Thymus (tissue), 11 donors: ENCODE measurements around the gene B4GALNT1. TPM values are rescaled to one million over a fixed set of nuclear protein-coding genes. Genes with fewer than 3 reads are reported as not detected.

Experiments
- DNase-seq, 9 donors: peaks; one replicate each; pipeline ENCODE4 v3.0.0-alpha.2; 2013; ENCODE audit warnings: low spot score in 9 of 9, low read depth in 6 of 9, missing footprints in 1 of 9
- H3K27ac ChIP-seq, 2 donors: one replicate each; pipeline ENCODE4 v1.5.1; 2013; ENCODE audit warnings: control low read depth in 1 of 2, low read depth in 1 of 2, low read length in 1 of 2, mild to moderate bottlenecking in 1 of 2, moderate library complexity in 1 of 2
- H3K27me3 ChIP-seq, 2 donors: one replicate each; pipeline ENCODE4 v1.5.1; 2013; ENCODE audit warnings: low read length in 1 of 2; ENCODE audit not compliant: control insufficient read depth in 2 of 2, insufficient read depth in 1 of 2
- H3K36me3 ChIP-seq, 2 donors: one replicate each; pipeline ENCODE4 v1.5.1; 2013; ENCODE audit warnings: low read length in 1 of 2, mild to moderate bottlenecking in 1 of 2, moderate library complexity in 1 of 2; ENCODE audit not compliant: control insufficient read depth in 2 of 2, insufficient read depth in 2 of 2
- H3K4me1 ChIP-seq, 2 donors: one replicate each; pipeline ENCODE4 v1.5.1; 2013; ENCODE audit warnings: low read length in 2 of 2; ENCODE audit not compliant: control insufficient read depth in 2 of 2, insufficient read depth in 2 of 2
- H3K4me3 ChIP-seq, 2 donors: one replicate each; pipeline ENCODE4 v1.5.1; 2013; ENCODE audit warnings: low read length in 2 of 2, control low read depth in 1 of 2, mild to moderate bottlenecking in 1 of 2
- H3K9me3 ChIP-seq, 2 donors: one replicate each; pipeline ENCODE4 v1.5.1; 2013; ENCODE audit warnings: low read length in 1 of 2, mild to moderate bottlenecking in 1 of 2; ENCODE audit not compliant: control insufficient read depth in 2 of 2, insufficient read depth in 1 of 2
- WGBS: extraction: QIAGEN DNeasy Blood & Tissue Kit; methylation state at CpG from one replicate; pipeline ENCODE4 v1.1.7; 2013; 5-methylcytosine and 5-hydroxymethylcytosine counted together
- polyA plus RNA-seq: library from polyadenylated mRNA; stranded (reverse); fragments of 200-250 nt; gene quantifications from one replicate; pipeline ENCODE4 v1.2.3, GENCODE V29; 2013
- total RNA-seq: library from RNA; stranded (reverse); fragments of 120-200 nt; gene quantifications from one replicate; pipeline ENCODE4 v1.2.4, GENCODE V29; 2013
- donor health status: healthy.

The B4GALNT1 gene
- total and polyA plus RNA-seq, 2 donors: 0.57 to 1.3 TPM

- Histone ChIP-seq H3K36me3 (no peaks in the 10 kb centered on the region), H3K27me3 (peaks cover 0 to 67% of the 10 kb centered on the region in 2 donors), H3K27ac (no peak overlapping the region), H3K9me3 (no peaks in the 10 kb centered on the region), H3K4me3 (no peak overlapping the region), H3K4me1 (no peaks in the 10 kb centered on the region)
- 96% methylated on average over 12 of the region's 12 CpGs for WGBS
- no peak for DNase-seq
These were observed 54.8 kb downstream of the B4GALNT1 start for GRCh38 chr12:57577981-57578758.

GRCh38 chr12:57576613-57577160, 56.3 kb downstream of the B4GALNT1 start:
- Histone ChIP-seq H3K9me3 (no peaks in the 10 kb centered on the region), H3K36me3 (no peaks in the 10 kb centered on the region), H3K27me3 (peaks cover 0 to 60% of the 10 kb centered on the region in 2 donors), H3K4me3 (no peak overlapping the region), H3K27ac (no peak overlapping the region), H3K4me1 (no peaks in the 10 kb centered on the region)
- 94% methylated on average over 9 of the region's 9 CpGs for WGBS
- DNase-seq: no peak

Other genes starting within 250 kb of the B4GALNT1 start
- 12.6 TPM for gene R3HDM2, start 202.2 kb downstream of the B4GALNT1 start, total RNA-seq
- gene R3HDM2, start 202.2 kb downstream of the B4GALNT1 start, polyA plus RNA-seq: 22.4 TPM
- not detected for gene INHBC, start 198.4 kb downstream of the B4GALNT1 start, total RNA-seq
- 0.05 TPM for gene INHBC, start 198.4 kb downstream of the B4GALNT1 start, polyA plus RNA-seq
- gene INHBE, start 177.9 kb downstream of the B4GALNT1 start, total RNA-seq: 0.09 TPM
- gene INHBE, start 177.9 kb downstream of the B4GALNT1 start, polyA plus RNA-seq: 0.14 TPM
- 0.85 TPM for gene GLI1, start 173.4 kb downstream of the B4GALNT1 start, total RNA-seq
- 0.71 TPM for gene GLI1, start 173.4 kb downstream of the B4GALNT1 start, polyA plus RNA-seq
- 71.1 TPM for gene ARHGAP9, start 153.3 kb downstream of the B4GALNT1 start, total RNA-seq
- 165 TPM for gene ARHGAP9, start 153.3 kb downstream of the B4GALNT1 start, polyA plus RNA-seq
- gene MARS1, start 145.1 kb downstream of the B4GALNT1 start, total RNA-seq: 93.8 TPM
- 117 TPM for gene MARS1, start 145.1 kb downstream of the B4GALNT1 start, polyA plus RNA-seq
- 25.0 TPM for gene DDIT3, start 112.7 kb downstream of the B4GALNT1 start, total RNA-seq
- 43.4 TPM for gene DDIT3, start 112.7 kb downstream of the B4GALNT1 start, polyA plus RNA-seq
- gene MBD6, start 110.4 kb downstream of the B4GALNT1 start, total RNA-seq: 5.6 TPM
- 60.5 TPM for gene MBD6, start 110.4 kb downstream of the B4GALNT1 start, polyA plus RNA-seq
- 56.4 TPM for gene DCTN2, start 86.0 kb downstream of the B4GALNT1 start, total RNA-seq
- 79.7 TPM for gene DCTN2, start 86.0 kb downstream of the B4GALNT1 start, polyA plus RNA-seq
- 0.05 TPM for gene KIF5A, start 83.2 kb downstream of the B4GALNT1 start, total RNA-seq
- gene KIF5A, start 83.2 kb downstream of the B4GALNT1 start, polyA plus RNA-seq: 0.27 TPM
- gene PIP4K2C, start 42.0 kb downstream of the B4GALNT1 start, total RNA-seq: 8.5 TPM
- 14.4 TPM for gene PIP4K2C, start 42.0 kb downstream of the B4GALNT1 start, polyA plus RNA-seq
- gene DTX3, start 28.4 kb downstream of the B4GALNT1 start, total RNA-seq: 16.6 TPM
- 36.8 TPM for gene DTX3, start 28.4 kb downstream of the B4GALNT1 start, polyA plus RNA-seq
- 2.0 TPM for gene ARHGEF25, start 21.8 kb downstream of the B4GALNT1 start, total RNA-seq
- gene ARHGEF25, start 21.8 kb downstream of the B4GALNT1 start, polyA plus RNA-seq: 8.5 TPM
- gene OS9, start 60.9 kb upstream of the B4GALNT1 start, total RNA-seq: 111 TPM
- gene OS9, start 60.9 kb upstream of the B4GALNT1 start, polyA plus RNA-seq: 166 TPM
- gene AGAP2, start 105.5 kb upstream of the B4GALNT1 start, total RNA-seq: 14.4 TPM
- gene AGAP2, start 105.5 kb upstream of the B4GALNT1 start, polyA plus RNA-seq: 15.5 TPM
- gene TSPAN31, start 111.8 kb upstream of the B4GALNT1 start, total RNA-seq: 25.3 TPM
- 31.4 TPM for gene TSPAN31, start 111.8 kb upstream of the B4GALNT1 start, polyA plus RNA-seq
- gene CDK4, start 119.1 kb upstream of the B4GALNT1 start, total RNA-seq: 96.8 TPM
- gene CDK4, start 119.1 kb upstream of the B4GALNT1 start, polyA plus RNA-seq: 38.5 TPM
- gene MARCHF9, start 121.9 kb upstream of the B4GALNT1 start, total RNA-seq: 10.7 TPM
- gene MARCHF9, start 121.9 kb upstream of the B4GALNT1 start, polyA plus RNA-seq: 54.9 TPM
- gene CYP27B1, start 133.9 kb upstream of the B4GALNT1 start, total RNA-seq: 0.42 TPM
- gene CYP27B1, start 133.9 kb upstream of the B4GALNT1 start, polyA plus RNA-seq: 0.82 TPM
- gene METTL1, start 138.9 kb upstream of the B4GALNT1 start, total RNA-seq: 10.6 TPM
- gene METTL1, start 138.9 kb upstream of the B4GALNT1 start, polyA plus RNA-seq: 12.9 TPM
- gene EEF1AKMT3, start 139.4 kb upstream of the B4GALNT1 start, total RNA-seq: 1.3 TPM
- gene EEF1AKMT3, start 139.4 kb upstream of the B4GALNT1 start, polyA plus RNA-seq: 2.4 TPM
- 29.2 TPM for gene TSFM, start 149.6 kb upstream of the B4GALNT1 start, total RNA-seq
- 28.6 TPM for gene TSFM, start 149.6 kb upstream of the B4GALNT1 start, polyA plus RNA-seq
- 2.4 TPM for gene AVIL, start 185.5 kb upstream of the B4GALNT1 start, total RNA-seq
- 17.0 TPM for gene AVIL, start 185.5 kb upstream of the B4GALNT1 start, polyA plus RNA-seq
- gene CTDSP2, start 213.5 kb upstream of the B4GALNT1 start, total RNA-seq: 68.6 TPM
- gene CTDSP2, start 213.5 kb upstream of the B4GALNT1 start, polyA plus RNA-seq: 50.4 TPM